ENCODE data around the gene ADAMTS2. TPM values are rescaled to one million over a fixed set of nuclear protein-coding genes. Genes with fewer than 3 reads are reported as not detected.

The ADAMTS2 gene
- total and polyA plus RNA-seq, 2 experiments from 2014 or later: 1.6 to 8.1 TPM

GRCh38 chr5:179128041-179128365 is 217.3 kb downstream of the ADAMTS2 start:
- H3K9me2 ChIP-seq (ENCODE audit: insufficient read depth): no peaks in the 10 kb centered on the region
- H4K20me1 ChIP-seq (replicated peaks; ENCODE audit: insufficient read depth): no peaks in the 10 kb centered on the region
- Mint-ChIP-seq H3K27me3 (ENCODE audit: insufficient read depth, low read depth, poor library complexity) (peaks cover 7% of the 10 kb centered on the region), H3K4me3 (no peak overlapping the region), H3K27ac (no peak overlapping the region), H3K36me3 (ENCODE audit: low read depth) (peaks cover 18% of the 10 kb centered on the region), H3K4me1 (no peaks in the 10 kb centered on the region), H3K9me3 (peaks cover 73% of the 10 kb centered on the region)
- no peaks in the 10 kb centered on the region for H3K27me3 ChIP-seq (ENCODE audit: insufficient read depth)
- no peak overlapping the region for H2AFZ ChIP-seq
- no peak overlapping the region for H3K4me3 ChIP-seq
- ATAC-seq (no peak), DNase-seq (ENCODE audit: low spot score) (no peak)
- no peak overlapping the region for H3K4me2 ChIP-seq
- no peaks in the 10 kb centered on the region for H3K36me3 ChIP-seq (ENCODE audit: insufficient read depth)
- no peaks in the 10 kb centered on the region for H3K79me2 ChIP-seq (replicated peaks; ENCODE audit: insufficient read depth)
- H3F3A ChIP-seq (replicated peaks; ENCODE audit: low read depth): no peaks in the 10 kb centered on the region
- no peaks in the 10 kb centered on the region for H3K4me1 ChIP-seq (ENCODE audit: insufficient read depth)
- no peak overlapping the region for H3K27ac ChIP-seq (ENCODE audit: low read depth)
- TF ChIP-seq ETS1 (IDR thresholded peaks at IDR 0.05) (no peak), ZNF114 (CRISPR knock-in tag; IDR thresholded peaks at IDR 0.05) (no peak), NANOG (IDR thresholded peaks at IDR 0.05; ENCODE audit: borderline replicate concordance) (no peak), CTCF (conservative IDR thresholded peaks at IDR 0.05; ENCODE audit: low read depth in 2 of 2) (no peak), POLR2AphosphoS5 (IDR thresholded peaks at IDR 0.05; ENCODE audit: low read depth) (no peak), ZNF462 (CRISPR knock-in tag; IDR thresholded peaks at IDR 0.05) (no peak), JUNB (IDR thresholded peaks at IDR 0.05; ENCODE audit: unreplicated experiment) (no peak), EZH2phosphoT487 (IDR thresholded peaks at IDR 0.05; ENCODE audit: unreplicated experiment) (no peak), CREB1 (CRISPR knock-in tag; IDR thresholded peaks at IDR 0.05; ENCODE audit: low read depth) (no peak)

Measured in GM23338 (cell line).